ENCODE measurements around the gene GOLGA8N.

Gene GOLGA8N

GRCh38 chr15:32636908-32637567 lies 43.8 kb downstream of the GOLGA8N start:
- no peak for TF ChIP-seq CTCF (IDR thresholded peaks at IDR 0.05; ENCODE audit: borderline replicate concordance, insufficient read depth, low read depth, low read length)
- no peak overlapping the region for H3K4me3 ChIP-seq (ENCODE audit: low read depth, low read length)

GRCh38 chr15:32637704-32638103 lies 44.4 kb downstream of the GOLGA8N start:
- TF ChIP-seq CTCF (IDR thresholded peaks at IDR 0.05; ENCODE audit: borderline replicate concordance, insufficient read depth, low read depth, low read length) = no peak
- H3K4me3 ChIP-seq (ENCODE audit: low read depth, low read length) = no peak overlapping the region

GRCh38 chr15:32641517-32642059 lies 48.3 kb downstream of the GOLGA8N start, which contains the start of gene SCG5:
Gene SCG5 (plus strand): TSS chr15:32641710. CDS start chr15:32643593, 1,883 bp downstream.
- H3K4me3 ChIP-seq (ENCODE audit: low read depth, low read length) = no peak within 1 kb of the TSS
- TF ChIP-seq CTCF (IDR thresholded peaks at IDR 0.05; ENCODE audit: borderline replicate concordance, insufficient read depth, low read depth, low read length) = no peak

- H3K4me3 ChIP-seq (ENCODE audit: low read depth, low read length) = no peak overlapping the region
- TF ChIP-seq CTCF (IDR thresholded peaks at IDR 0.05; ENCODE audit: borderline replicate concordance, insufficient read depth, low read depth, low read length) = no peak
Measured at GRCh38 chr15:32642667-32643435, 49.6 kb downstream of the GOLGA8N start.

GRCh38 chr15:32643907-32644445 lies 50.7 kb downstream of the GOLGA8N start:
- TF ChIP-seq CTCF (IDR thresholded peaks at IDR 0.05; ENCODE audit: borderline replicate concordance, insufficient read depth, low read depth, low read length) = no peak

GRCh38 chr15:32646291-32646690 lies 53.0 kb downstream of the GOLGA8N start:
- TF ChIP-seq CTCF (IDR thresholded peaks at IDR 0.05; ENCODE audit: borderline replicate concordance, insufficient read depth, low read depth, low read length) = no peak
- no peak overlapping the region for H3K4me3 ChIP-seq (ENCODE audit: low read depth, low read length)

More at GRCh38 chr15:32643907-32644445, 50.7 kb downstream of the GOLGA8N start:
- H3K4me3 ChIP-seq (ENCODE audit: low read depth, low read length) = no peak overlapping the region
